Measurements from ENCODE around the gene SHOX.
"Not testable (repeated sequence)": the region's sequence is repeated elsewhere in the genome, so short reads cannot be mapped to it uniquely, and the experiment has no call there.

Gene SHOX

DNA sequence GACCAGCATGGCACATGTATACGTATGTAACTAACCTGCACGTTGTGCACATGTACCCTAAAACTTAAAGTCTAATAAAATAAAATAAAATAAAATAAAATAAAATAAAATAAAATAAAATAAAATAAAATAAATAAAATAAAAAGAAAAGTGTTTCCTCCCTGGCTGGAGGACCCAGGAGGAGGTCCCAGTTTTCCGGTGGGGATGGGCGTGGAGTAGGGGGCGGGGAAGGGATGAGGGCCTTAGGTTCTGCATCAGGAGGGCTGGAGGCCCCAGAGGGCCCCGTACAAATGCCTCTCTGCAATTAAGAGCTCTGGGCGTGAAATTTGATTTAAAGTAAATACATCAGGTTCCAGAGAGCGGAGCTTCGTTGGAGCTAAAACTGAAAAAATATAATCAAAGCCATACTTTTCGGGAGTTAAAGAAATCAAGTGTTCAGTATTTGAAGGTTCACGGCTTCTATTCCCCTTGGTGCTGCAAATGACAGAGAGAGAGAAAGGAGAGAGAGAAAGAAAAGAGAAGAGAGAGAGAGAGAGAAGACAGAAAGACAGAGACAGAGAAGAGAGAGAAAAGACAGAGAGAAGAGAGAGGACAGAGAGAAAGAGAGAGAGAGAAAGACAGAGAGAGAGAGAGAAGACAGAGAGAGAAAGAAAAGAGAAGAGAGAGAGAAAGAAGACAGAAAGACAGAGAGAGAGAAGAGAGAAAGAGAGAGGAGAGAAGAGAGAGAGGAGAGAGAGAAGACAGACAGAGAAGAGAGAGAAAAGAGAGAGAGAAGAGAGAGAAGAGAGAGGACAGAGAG, 8.7 kb upstream of the SHOX start:
- no peak overlapping the region for H3K4me3 ChIP-seq (ENCODE audit: low read depth in 1 of 5, low read length in 5 of 5)
- no peaks in the 10 kb centered on the region for H3K9me3 ChIP-seq (ENCODE audit: control insufficient read depth in 5 of 5, low read length in 5 of 5)
- H3K9ac ChIP-seq (ENCODE audit: low read length in 5 of 5): no peak overlapping the region
- peaks cover 12 to 37% (median 26%) of the 10 kb centered on the region in 5 donors for H3K27me3 ChIP-seq (ENCODE audit: control insufficient read depth in 5 of 5, insufficient read depth in 4 of 5, low read length in 5 of 5)
- H3K27ac ChIP-seq (ENCODE audit: low read depth, low read length): no peak overlapping the region
- H3K4me1 ChIP-seq (ENCODE audit: control insufficient read depth in 5 of 5, insufficient read depth in 5 of 5, low read length in 5 of 5): peaks cover 0 to 10% (median 3%) of the 10 kb centered on the region in 5 donors
- no peaks in the 10 kb centered on the region for H3K36me3 ChIP-seq (ENCODE audit: control insufficient read depth in 5 of 5, insufficient read depth in 5 of 5, low read length in 5 of 5)

DNA sequence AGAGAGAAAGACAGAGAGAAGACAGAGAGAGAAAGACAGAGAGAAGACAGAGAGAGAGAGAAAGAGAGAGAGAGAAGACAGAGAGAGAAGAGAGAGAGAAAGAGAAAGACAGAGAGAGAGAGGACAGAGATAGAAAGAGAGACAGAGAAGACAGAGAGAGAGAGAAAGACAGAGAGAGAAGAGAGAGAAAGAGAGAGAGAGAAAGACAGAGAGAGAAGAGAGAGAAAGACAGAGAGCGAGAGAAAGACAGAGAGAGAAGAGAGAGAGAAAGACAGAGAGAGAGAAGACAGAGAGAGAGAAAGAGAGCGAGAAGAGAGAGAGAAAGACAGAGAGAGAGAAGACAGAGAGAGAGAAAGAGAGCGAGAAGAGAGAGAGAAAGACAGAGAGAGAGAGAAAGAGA, 7.8 kb upstream of the SHOX start:
- H3K4me1 ChIP-seq (ENCODE audit: control insufficient read depth in 5 of 5, insufficient read depth in 5 of 5, low read length in 5 of 5); H3K9ac ChIP-seq (ENCODE audit: low read length in 5 of 5); H3K36me3 ChIP-seq (ENCODE audit: control insufficient read depth in 5 of 5, insufficient read depth in 5 of 5, low read length in 5 of 5); H3K9me3 ChIP-seq (ENCODE audit: control insufficient read depth in 5 of 5, low read length in 5 of 5); H3K4me3 ChIP-seq (ENCODE audit: low read depth in 1 of 5, low read length in 5 of 5); H3K27ac ChIP-seq (ENCODE audit: low read depth, low read length): not testable (repeated sequence)
- H3K27me3 ChIP-seq (ENCODE audit: control insufficient read depth in 5 of 5, insufficient read depth in 4 of 5, low read length in 5 of 5): peaks cover 12 to 37% (median 26%) of the 10 kb centered on the region in 5 donors

GRCh38 chrX:623268-623598, 7.4 kb upstream of the SHOX start:
- H3K36me3 ChIP-seq (ENCODE audit: control insufficient read depth in 5 of 5, insufficient read depth in 5 of 5, low read length in 5 of 5): no peaks in the 10 kb centered on the region
- no peak overlapping the region for H3K27ac ChIP-seq (ENCODE audit: low read depth, low read length)
- no peaks in the 10 kb centered on the region for H3K9me3 ChIP-seq (ENCODE audit: control insufficient read depth in 5 of 5, low read length in 5 of 5)
- no peak overlapping the region for H3K4me3 ChIP-seq (ENCODE audit: low read depth in 1 of 5, low read length in 5 of 5)
- peaks cover 0 to 10% (median 3%) of the 10 kb centered on the region in 5 donors for H3K4me1 ChIP-seq (ENCODE audit: control insufficient read depth in 5 of 5, insufficient read depth in 5 of 5, low read length in 5 of 5)
- H3K27me3 ChIP-seq (ENCODE audit: control insufficient read depth in 5 of 5, insufficient read depth in 4 of 5, low read length in 5 of 5): peaks cover 12 to 36% (median 23%) of the 10 kb centered on the region in 5 donors
- H3K9ac ChIP-seq (ENCODE audit: low read length in 5 of 5): no peak overlapping the region

DNA sequence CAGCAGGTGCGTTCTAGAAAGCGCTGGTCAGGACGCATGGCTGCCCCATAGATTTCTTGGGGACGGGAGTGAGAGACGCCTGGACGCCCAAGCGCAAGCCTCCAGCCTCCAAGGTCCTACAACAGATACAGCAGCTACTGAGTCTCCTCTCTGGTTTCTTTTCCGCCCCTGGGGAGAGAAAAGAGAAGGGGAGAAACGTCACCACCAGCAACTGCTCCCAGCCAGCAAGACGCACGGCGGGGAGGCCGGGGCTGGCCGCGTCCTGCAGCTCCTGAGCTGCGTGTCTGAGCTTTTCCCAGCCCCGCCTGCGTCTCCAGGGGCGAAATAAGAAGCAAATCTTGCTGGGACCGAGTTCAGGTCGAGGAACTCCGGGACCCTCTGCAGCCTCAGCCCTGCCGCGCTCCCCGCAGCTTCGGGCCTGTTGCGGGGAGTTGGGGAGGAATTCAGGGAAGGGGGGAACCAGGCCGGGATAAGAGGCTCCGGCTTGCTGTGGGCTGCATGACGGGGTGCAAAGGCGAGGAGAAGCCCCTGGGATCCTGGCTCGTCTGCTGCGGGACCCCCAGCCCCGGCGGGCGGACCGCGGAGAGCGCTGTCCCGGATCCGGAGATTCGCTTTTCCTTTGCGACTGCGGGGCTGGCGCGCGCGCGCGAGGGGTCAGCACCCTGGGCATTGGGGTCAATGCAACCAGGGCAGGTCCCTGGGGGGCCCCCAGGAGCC, 6.8 kb upstream of the SHOX start:
- H3K27ac ChIP-seq (ENCODE audit: low read depth, low read length): no peak overlapping the region
- H3K27me3 ChIP-seq (ENCODE audit: control insufficient read depth in 5 of 5, insufficient read depth in 4 of 5, low read length in 5 of 5): peaks cover 12 to 33% (median 20%) of the 10 kb centered on the region in 5 donors
- no peaks in the 10 kb centered on the region for H3K36me3 ChIP-seq (ENCODE audit: control insufficient read depth in 5 of 5, insufficient read depth in 5 of 5, low read length in 5 of 5)
- H3K4me3 ChIP-seq (ENCODE audit: low read depth in 1 of 5, low read length in 5 of 5): peak overlapping the region in 2 of 5 donors; percentile 10 to 42
- H3K4me1 ChIP-seq (ENCODE audit: control insufficient read depth in 5 of 5, insufficient read depth in 5 of 5, low read length in 5 of 5): peaks cover 0 to 10% (median 3%) of the 10 kb centered on the region in 5 donors
- H3K9me3 ChIP-seq (ENCODE audit: control insufficient read depth in 5 of 5, low read length in 5 of 5): no peaks in the 10 kb centered on the region
- no peak overlapping the region for H3K9ac ChIP-seq (ENCODE audit: low read length in 5 of 5)

DNA sequence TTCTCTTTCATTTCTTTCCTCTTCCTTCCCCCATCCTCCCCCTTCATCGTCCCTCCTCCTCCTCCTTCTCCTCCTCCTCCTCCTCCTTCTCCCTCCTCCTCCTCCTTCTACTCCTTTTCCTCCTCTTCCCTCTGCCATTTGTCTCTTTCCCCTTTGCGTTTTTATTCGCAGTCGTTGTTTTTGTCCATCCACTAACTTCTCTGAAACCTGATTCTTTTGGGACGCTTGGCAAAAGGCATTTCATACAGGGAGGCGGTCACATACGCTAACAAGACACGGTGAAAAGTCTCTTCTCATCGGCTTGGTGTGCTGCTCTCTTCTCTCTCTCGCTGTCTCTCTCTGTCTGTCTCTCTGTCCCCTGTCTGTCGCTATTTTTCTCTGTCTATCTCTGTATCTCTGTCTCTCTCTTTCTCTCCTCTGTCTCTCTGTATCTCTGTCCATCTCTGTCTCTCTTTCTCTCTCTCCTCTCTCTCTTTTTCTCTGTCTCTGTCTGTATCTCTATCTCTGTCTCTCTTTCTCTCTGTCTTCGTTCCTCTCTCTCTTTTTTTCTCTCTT, 5.4 kb upstream of the SHOX start:
- Histone ChIP-seq H3K9ac (ENCODE audit: low read length in 5 of 5) (no peak overlapping the region), H3K9me3 (ENCODE audit: control insufficient read depth in 5 of 5, low read length in 5 of 5) (no peaks in the 10 kb centered on the region), H3K27me3 (ENCODE audit: control insufficient read depth in 5 of 5, insufficient read depth in 4 of 5, low read length in 5 of 5) (peaks cover 14 to 34% (median 19%) of the 10 kb centered on the region in 5 donors), H3K27ac (ENCODE audit: low read depth, low read length) (no peak overlapping the region), H3K4me3 (ENCODE audit: low read depth in 1 of 5, low read length in 5 of 5) (no peak overlapping the region), H3K36me3 (ENCODE audit: control insufficient read depth in 5 of 5, insufficient read depth in 5 of 5, low read length in 5 of 5) (no peaks in the 10 kb centered on the region), H3K4me1 (ENCODE audit: control insufficient read depth in 5 of 5, insufficient read depth in 5 of 5, low read length in 5 of 5) (peaks cover 0 to 10% (median 3%) of the 10 kb centered on the region in 5 donors)

DNA sequence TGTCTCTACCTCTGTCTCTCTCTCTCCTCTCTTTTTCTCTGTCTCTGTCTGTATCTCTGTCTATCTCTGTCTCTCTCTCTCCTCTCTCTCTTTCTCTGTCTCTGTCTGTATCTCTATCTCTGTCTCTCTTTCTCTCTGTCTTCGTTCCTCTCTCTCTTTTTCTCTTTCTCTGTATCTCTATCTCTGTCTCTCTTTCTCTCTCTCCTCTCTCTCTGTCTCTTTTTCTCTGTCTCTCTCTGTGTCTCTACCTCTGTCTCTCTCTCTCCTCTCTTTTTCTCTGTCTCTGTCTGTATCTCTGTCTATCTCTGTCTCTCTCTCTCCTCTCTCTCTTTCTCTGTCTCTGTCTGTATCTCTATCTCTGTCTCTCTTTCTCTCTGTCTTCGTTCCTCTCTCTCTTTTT, 4.5 kb upstream of the SHOX start:
- H3K9ac ChIP-seq (ENCODE audit: low read length in 5 of 5); H3K4me3 ChIP-seq (ENCODE audit: low read depth in 1 of 5, low read length in 5 of 5); H3K4me1 ChIP-seq (ENCODE audit: control insufficient read depth in 5 of 5, insufficient read depth in 5 of 5, low read length in 5 of 5); H3K27ac ChIP-seq (ENCODE audit: low read depth, low read length); H3K36me3 ChIP-seq (ENCODE audit: control insufficient read depth in 5 of 5, insufficient read depth in 5 of 5, low read length in 5 of 5); H3K9me3 ChIP-seq (ENCODE audit: control insufficient read depth in 5 of 5, low read length in 5 of 5): not testable (repeated sequence)
- peaks cover 20 to 39% (median 27%) of the 10 kb centered on the region in 5 donors for H3K27me3 ChIP-seq (ENCODE audit: control insufficient read depth in 5 of 5, insufficient read depth in 4 of 5, low read length in 5 of 5)

- Histone ChIP-seq H3K4me1 (ENCODE audit: control insufficient read depth in 5 of 5, insufficient read depth in 5 of 5, low read length in 5 of 5) (peaks cover 0 to 10% (median 3%) of the 10 kb centered on the region in 5 donors), H3K36me3 (ENCODE audit: control insufficient read depth in 5 of 5, insufficient read depth in 5 of 5, low read length in 5 of 5) (no peaks in the 10 kb centered on the region), H3K4me3 (ENCODE audit: low read depth in 1 of 5, low read length in 5 of 5) (no peak overlapping the region), H3K27me3 (ENCODE audit: control insufficient read depth in 5 of 5, insufficient read depth in 4 of 5, low read length in 5 of 5) (peaks cover 23 to 42% (median 31%) of the 10 kb centered on the region in 5 donors), H3K27ac (ENCODE audit: low read depth, low read length) (no peak overlapping the region), H3K9me3 (ENCODE audit: control insufficient read depth in 5 of 5, low read length in 5 of 5) (no peaks in the 10 kb centered on the region), H3K9ac (ENCODE audit: low read length in 5 of 5) (no peak overlapping the region)
Observed at GRCh38 chrX:626745-627509, 3.7 kb upstream of the SHOX start.

GRCh38 chrX:627510-627981, 3.0 kb upstream of the SHOX start:
- Histone ChIP-seq H3K27me3 (ENCODE audit: control insufficient read depth in 5 of 5, insufficient read depth in 4 of 5, low read length in 5 of 5) (peaks cover 28 to 44% (median 35%) of the 10 kb centered on the region in 5 donors), H3K27ac (ENCODE audit: low read depth, low read length) (no peak overlapping the region), H3K4me1 (ENCODE audit: control insufficient read depth in 5 of 5, insufficient read depth in 5 of 5, low read length in 5 of 5) (peaks cover 0 to 10% (median 3%) of the 10 kb centered on the region in 5 donors), H3K36me3 (ENCODE audit: control insufficient read depth in 5 of 5, insufficient read depth in 5 of 5, low read length in 5 of 5) (no peaks in the 10 kb centered on the region), H3K9me3 (ENCODE audit: control insufficient read depth in 5 of 5, low read length in 5 of 5) (no peaks in the 10 kb centered on the region), H3K9ac (ENCODE audit: low read length in 5 of 5) (no peak overlapping the region), H3K4me3 (ENCODE audit: low read depth in 1 of 5, low read length in 5 of 5) (no peak overlapping the region)

DNA sequence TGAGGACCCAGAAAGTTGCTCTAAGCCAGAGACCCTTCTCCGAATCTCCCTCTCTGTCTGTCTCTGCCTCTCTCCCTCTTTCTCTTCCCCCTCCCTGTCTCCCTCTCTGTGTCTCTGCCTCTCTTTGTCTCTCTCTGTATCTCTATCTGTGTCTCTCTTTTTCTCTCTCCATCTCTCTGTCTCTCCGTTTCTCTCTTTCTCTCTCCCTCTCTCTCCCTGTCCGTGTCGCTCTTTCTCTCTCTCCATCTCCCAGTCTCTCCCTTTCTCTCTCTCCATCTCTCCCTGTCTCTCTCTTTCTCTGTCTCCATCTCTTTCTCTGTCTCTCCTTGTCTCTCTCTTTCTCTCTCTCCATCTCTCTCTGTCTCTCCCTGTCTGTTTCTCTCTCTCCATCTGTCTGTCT, 2.6 kb upstream of the SHOX start:
- no peak overlapping the region for H3K4me3 ChIP-seq (ENCODE audit: low read depth in 1 of 5, low read length in 5 of 5)
- no peak overlapping the region for H3K9ac ChIP-seq (ENCODE audit: low read length in 5 of 5)
- no peaks in the 10 kb centered on the region for H3K36me3 ChIP-seq (ENCODE audit: control insufficient read depth in 5 of 5, insufficient read depth in 5 of 5, low read length in 5 of 5)
- H3K4me1 ChIP-seq (ENCODE audit: control insufficient read depth in 5 of 5, insufficient read depth in 5 of 5, low read length in 5 of 5): peaks cover 0 to 10% (median 3%) of the 10 kb centered on the region in 5 donors
- no peaks in the 10 kb centered on the region for H3K9me3 ChIP-seq (ENCODE audit: control insufficient read depth in 5 of 5, low read length in 5 of 5)
- H3K27me3 ChIP-seq (ENCODE audit: control insufficient read depth in 5 of 5, insufficient read depth in 4 of 5, low read length in 5 of 5): peaks cover 33 to 49% (median 40%) of the 10 kb centered on the region in 5 donors
- H3K27ac ChIP-seq (ENCODE audit: low read depth, low read length): no peak overlapping the region
